ENCODE results near the gene THEM5.
"Not testable (repeated sequence)": the region's sequence is repeated elsewhere in the genome, so short reads cannot be mapped to it uniquely, and the experiment has no call there.

THEM5 gene

DNA sequence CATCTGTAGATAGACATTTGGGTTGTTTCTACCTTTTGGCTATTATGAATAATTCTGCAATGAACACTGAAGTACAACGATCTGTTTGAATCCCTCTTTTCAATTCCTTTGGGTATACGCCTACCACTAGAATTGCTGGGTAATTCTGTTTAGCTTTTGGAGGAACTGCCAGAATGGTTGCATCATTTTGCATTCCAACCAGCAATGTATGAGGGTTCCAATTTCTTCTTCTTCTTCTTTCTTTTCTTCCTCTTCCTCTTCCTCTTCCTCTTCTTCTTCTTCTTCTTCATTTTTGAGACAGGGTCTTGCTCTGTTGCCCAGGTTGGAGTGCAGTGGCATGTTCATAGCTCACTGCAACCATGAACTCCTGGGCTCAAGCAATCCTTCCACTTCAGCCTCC, 13.8 kb upstream of the THEM5 start:
- DNase-seq: no peak

DNA sequence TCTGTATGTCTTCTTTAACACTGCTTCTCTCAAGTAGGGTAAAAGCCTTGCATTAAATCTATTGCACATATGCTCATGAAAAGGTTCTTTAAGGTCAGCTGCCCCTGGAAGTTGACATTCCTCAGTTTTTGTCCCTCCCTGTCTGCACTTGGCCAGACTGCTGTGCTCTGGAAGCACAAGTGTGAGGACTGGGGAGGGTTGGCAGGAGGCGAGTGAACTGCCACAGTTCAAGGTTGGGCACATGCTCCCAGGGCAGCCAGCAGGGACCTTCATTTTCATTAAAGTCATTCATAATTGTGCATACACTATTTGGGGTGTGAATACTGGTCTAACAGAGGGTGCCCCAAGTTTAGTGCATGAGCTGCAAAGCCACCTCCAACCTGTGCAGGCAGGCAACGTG, 10.9 kb upstream of the THEM5 start:
- DNase-seq: no peak

DNA sequence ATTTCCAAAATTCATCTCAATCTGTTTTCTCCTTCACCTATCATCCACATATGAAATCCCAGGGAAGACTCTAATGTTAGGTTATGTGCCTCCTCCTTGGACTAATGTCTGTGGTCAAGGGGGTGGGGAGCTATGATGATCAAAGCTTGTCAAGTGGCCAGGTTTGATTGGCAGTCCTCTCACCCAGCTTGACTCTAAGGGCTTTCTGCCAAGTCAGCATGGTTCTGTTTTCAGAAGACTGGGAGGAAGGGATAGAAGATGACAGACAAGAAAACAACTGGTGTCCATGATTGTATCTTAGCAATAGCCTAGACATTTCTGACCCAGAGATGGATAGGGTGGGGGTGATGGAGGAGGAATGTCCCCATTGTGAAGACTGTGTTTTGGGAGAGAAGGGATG, 9.1 kb upstream of the THEM5 start:
- DNase-seq: no peak

DNA sequence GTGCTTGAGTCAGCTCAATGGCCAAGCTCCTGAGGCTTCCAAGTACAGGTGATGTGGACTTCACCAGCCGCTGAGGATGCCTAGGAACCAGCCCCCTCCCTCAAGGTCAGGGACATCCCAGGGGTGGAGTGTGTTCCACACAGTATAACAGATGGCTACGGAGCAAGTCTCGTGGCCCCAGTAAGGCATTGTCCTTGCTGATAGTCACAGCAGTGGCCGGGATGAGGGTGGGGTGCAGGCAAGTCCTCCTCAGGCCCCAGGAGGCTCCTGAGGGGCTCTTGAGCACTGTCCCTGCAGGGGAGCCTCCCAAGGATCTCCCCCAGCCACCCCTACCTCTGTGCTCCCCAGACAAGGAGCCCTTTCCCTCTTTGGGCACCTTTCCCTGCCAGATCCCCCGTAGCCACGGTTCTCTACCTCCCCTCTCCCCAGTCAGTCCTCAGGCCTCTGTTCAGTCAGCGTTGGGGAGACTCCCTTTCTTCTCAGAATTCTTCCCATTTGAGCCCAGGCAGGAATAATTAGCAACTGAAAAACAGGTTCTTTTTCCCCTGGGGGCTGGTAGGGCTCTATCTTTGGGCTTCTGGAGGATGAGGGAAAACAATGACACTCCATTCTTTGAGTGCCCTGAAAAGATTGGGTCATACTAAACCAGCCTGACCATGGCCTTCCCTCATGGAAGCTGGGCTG, 7.1 kb upstream of the THEM5 start:
- DNase-seq: no peak

DNA sequence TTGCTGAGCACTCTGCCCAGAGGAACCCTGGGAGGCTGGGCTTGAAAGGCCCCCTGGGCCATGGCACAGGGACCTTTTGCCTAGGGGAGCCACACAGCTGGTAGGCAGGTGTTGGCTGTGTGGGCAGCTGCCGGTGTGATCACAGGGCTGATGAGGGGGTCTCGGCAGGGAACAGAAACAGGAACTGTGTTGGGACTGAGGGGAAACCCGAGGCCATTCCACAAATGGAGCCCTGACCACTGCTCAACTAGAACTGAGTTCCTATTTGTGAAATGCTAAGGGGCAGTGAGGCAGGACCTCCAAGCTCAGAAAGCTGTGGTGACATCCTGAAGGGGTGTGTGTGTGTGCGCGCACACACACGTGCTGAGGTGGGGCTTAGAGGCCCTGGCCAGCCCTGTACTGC, 6.4 kb upstream of the THEM5 start:
- no peak for DNase-seq

DNA sequence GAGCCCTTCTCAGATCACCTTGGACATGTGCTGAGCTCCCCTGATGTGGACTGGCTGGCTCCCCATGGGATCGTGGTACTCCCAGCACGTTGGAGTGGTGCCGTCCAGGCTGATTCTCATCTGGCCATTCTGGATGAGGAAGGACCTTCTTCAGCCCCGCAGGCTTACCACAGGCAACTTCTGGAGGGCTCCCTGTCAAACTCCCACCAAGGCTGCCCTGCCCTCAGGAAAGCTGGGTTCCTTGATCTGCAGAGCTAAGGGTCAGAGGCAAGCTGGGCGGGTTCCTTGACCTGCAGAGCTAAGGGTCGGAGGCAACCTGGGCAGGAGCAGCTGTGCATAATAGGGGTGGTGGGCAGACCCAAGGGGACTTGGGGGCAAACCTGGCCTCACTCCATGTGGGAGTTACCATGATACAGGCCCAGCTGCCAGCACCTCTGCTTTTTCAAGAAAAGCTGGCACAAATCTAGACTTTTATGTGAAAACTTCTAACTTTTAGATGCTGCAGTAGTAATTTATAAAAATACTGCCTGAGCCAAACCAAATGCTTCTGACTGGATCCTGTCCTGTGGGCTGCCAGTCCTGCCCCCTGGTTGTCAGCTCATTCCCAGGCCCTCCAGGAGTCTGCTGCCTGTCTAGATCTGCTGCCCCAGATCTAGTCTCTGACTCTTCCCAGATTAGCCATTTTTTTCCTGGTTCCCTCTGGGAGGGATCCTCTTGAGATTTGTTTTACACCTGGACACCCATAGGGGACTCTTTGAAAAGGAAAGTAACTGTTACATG, 5.6 kb upstream of the THEM5 start:
- no peak for DNase-seq

DNA sequence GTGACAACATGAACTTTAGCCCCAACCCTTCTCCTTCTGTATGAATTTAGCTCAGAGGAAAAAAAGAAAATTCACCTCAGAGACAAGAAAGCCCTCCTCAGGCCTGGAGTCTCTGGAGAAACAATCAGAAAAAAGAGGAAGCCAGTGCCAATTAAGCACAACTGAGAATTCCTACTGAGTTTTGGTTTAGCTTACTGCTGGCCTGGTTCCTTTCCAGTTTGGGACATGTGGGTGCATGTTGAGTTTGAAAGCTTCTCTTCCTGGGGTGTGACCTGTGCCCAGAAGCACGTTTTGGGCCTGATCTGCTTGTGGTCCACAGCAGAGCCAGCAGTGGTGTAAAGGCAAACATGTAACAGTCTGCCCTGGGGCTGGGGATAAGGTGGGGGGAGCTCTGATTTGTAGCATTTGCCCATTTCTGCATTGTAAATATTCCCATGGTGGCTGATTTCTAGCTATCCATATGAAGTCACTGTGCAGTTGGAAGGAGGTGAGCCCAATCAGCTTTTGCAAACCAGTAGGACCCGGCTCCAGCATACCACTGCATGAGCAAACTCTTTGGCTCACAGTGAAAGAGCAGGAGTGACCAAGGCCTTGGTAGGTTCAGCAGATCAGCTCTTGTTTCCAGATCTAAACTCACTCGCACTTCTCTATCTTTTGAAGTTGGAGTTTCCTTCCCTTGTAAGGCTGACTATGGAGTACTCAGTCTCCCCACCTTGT, 4.7 kb upstream of the THEM5 start:
- DNase-seq: no peak

DNA sequence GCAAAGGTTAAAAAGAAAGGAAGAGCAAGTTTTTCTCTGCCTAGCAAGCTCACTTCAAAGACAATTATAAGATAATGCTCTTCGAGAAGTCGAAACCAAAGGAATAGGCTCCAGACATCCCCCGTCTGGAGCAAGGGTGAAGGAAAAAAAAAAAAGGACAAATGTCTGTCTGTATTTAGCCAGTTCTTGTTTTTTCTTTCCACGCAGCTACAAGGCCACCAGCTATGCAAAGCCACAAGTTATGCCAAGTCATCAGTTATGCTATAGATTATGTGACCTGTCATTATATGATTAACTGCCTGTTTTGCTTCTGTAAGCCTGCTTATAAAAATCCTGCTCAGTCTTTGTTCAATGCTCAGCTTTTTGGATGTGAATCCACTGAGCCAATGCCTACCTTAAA, 2.4 kb upstream of the THEM5 start:
- no peak for DNase-seq

DNA sequence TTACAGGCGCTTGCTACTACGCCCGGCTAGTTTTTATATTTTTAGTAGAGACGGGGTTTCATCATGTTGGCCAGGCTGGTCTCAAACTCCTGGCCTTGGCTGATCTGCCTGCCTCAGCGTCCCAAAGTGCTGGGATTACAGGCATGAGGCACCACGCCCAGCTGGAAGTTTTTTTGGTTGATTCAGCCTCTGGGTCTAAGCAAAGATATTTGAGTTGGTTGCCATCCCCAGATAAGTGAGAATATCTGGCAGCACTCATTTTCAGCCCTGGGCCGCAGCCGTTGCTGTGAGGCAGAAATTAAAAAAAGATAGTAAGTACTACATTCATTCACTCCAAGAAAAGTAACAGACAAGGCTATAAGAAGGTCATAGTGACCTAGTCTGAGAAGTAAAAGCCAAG, 2.0 kb upstream of the THEM5 start:
- DNase-seq: not testable (repeated sequence)

DNA sequence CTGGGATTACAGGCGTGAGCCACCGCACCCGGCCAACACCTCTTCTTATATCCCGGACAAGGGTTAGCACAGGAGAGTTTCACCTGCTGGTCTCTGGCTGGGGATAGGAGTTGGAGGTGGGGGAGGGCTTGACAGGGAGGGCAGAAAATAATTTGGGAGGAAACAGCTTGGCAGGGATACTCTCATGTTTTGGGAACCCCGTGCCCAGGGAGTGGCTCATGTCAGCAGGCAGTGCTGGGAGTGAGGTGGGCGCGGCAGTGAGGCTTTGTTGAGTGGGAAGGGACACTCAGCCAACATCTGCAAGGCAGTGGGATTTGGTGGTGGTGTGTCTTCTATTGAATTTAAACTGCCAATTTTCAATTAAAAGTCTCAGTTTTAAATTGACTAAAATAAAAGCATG, 1.1 kb upstream of the THEM5 start:
- DNase-seq: no peak

DNA sequence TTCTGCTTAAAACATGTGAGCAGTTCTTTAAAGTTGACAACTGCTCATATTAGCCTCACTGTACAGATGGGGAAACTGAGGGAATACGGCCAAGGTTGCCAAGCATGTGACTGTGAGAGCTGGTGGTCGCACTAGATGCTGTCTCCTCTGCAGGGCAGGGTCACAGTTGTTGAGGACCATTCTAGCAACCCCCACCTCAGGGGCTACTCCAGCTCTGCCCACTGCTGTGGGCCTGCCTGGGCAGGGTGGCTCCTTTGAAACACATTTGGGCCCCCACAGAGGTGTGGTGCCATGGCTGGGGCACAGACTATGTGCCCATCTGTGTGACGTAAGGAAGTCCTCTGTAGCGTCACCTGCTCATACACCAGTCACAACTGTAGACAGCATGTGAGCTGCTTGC, 779 bp downstream of the THEM5 start:
- DNase-seq: no peak

DNA sequence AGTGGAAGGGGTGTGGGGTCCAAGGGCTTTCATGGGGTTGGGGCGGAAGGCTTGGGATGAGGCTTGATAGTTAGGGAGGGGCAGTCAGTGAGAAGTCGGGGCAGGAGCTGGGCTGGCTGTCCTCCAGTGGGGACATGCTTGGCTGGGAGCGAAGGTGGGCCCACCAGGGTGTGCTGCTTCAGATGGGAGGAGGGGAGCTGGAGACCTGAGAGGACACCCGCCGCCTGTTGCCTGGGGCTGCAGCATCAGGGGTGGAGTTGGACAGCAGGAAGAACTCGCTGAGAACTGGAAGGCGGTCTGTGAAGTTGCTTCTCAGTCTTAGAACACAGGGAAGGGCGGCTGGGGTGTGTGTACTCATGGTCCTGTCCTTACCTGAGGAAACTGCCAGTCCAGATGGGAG, 1.6 kb downstream of the THEM5 start:
- DNase-seq: no peak

DNA sequence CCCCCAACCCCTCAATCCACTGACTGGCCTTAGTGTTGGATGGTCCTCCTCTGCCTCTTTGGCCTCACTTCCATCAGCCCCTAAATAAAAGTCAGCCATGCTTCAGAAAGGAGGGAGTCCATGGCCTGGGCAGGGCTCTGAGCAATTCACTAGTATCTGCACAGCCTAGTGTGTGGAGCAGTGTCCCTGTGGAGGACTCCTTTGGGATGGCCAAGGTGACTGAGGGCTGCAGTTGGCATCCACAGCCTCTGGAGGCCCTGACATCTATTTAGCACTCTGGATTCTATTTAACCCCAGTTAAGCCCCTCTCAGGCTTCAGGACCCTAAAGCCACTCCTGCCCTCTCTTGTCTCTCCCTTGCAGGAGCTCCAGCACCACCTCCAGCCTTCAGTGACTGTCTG, 3.6 kb downstream of the THEM5 start:
- DNase-seq: no peak

DNA sequence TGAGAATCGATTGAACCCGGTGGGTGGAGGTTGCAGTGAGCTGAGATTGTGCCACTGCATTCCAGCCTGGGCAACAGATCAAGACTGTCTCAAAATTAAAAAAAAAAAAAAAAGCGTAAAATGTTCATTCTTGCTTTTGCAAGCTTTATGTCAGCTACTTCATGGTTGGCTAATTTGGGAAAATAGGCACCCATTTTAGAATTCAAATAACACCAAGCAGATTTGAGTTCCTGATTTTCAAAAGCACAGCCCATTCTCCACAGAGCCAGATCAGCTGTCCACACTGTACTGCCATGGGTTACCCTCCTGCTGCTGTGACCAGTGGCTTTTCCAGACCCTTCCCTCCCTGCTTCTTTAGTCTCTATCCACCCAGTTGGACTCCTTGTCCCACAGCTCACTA, 4.4 kb downstream of the THEM5 start:
- DNase-seq: no peak

DNA sequence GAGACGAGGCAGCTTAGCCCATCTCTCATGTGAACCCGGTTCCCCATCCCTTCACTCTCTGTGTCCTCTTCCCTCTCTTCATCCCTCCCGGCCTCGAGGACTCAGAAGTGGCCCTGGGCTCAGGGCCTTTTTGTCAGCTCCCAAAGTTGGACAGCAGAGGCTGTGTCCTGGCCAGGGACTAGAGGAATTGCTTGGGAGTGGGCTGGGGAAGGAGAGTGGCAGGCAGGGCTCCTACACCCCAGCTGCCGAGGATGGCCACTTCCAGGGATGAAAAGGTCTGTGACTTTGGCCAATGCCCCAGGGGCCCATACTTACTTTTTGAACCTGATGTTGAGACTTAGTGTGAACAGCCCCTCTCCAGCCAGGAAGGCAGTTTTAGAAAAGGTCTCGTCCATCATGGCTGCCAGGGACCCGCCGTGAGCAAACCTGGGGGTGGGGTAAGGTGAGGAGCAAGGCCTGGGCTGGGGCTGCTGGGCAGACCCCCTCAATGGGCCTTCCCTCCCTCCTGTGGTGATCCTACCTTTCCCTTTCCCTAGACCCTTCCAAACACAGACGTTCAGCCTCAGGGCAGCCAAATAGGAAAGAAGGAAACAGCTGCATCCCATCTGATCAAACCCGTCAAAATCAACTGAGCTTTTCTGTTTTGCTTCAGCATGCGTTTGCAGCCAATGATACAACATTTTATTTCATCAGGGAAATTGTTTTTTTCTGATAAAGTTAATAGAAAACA, 5.5 kb downstream of the THEM5 start:
- DNase-seq: no peak

DNA sequence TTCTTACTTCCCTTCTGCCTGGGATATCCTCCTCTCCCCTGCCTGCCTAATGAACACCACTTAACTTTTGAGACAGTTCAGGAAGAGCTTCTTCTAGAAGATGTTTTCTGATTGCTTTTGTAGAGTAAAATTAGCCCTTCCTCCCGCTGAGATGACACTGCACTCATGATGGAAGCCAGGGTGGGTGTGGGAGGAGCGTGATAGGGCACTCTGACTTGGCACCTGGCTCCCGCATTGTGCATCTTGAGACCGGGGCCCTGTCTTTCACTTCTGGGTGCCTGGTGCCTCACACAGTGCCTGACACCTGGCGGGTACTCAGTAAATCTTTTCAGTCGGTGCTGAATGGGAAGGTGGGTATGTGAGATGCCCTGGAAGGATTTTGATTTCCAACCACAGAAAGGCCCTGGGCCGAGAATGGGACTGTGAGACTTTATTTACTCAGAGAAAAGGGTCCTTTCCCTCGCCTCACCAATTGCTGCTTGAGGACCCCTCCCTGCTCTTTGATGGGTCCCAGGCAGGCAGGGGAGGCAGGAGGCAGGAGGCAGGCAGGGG, 6.8 kb downstream of the THEM5 start:
- no peak for DNase-seq

DNA sequence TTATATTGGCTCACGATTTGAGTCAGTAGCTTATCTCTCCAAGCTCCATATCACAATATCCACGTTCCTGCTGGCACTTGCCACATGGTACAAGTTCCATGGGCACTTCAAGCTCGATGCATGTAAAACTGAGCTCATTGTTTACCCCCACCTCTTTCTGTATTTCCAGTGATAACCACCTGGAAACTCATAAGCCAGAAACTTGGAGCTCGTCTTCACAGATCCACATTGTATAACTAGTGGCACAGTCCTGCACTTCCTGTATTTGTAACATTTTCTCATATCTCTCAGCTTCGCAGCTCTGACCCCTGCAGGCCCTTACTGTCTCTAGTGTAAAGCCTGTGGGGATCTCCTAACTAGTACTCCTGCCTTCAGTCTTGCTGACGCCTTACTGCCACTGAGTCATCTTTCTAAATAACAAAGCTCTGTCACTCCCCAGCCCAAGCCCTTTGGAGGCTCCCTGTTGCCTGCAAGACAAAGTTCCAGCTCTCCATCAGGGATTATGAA, 7.4 kb downstream of the THEM5 start:
- DNase-seq: no peak

DNA sequence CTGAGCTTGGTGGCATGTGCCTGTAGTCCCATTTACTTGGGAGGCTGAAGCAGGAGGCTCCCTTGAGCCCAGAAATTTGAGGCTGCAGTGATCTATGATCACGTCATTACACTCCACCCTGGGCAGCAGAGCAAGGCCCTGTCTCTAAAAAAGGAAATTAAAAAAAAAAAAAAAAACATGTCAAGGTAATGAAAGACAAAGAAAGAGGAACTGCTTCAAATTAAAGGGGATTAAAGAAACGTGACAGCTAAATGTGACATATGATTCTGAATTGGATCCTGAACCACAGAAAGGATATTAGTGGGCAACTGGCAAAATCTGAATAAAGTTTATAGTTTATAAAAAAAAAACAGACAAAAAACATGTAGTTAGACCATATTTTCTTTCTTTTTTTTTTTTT, 10.1 kb downstream of the THEM5 start:
- no peak for DNase-seq

DNA sequence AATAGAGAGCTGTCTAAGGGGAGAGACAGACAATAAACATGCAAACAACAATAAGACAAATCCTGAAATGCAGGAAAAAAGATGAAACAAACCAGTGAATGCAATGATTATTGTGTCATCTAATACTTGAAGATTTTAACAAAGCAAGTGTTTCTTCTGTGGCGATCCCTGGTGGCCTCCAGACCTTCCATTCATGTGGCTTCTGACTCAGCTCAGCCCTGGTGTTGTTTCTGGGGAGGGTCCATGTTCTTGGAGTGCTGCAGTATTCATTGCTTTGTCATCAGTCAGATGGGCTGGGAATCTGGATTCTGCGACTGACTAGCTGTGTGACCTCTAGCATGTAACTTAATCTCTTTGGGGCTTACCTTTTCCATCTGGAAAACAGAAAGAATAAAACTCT, 12.4 kb downstream of the THEM5 start:
- no peak for DNase-seq

DNA sequence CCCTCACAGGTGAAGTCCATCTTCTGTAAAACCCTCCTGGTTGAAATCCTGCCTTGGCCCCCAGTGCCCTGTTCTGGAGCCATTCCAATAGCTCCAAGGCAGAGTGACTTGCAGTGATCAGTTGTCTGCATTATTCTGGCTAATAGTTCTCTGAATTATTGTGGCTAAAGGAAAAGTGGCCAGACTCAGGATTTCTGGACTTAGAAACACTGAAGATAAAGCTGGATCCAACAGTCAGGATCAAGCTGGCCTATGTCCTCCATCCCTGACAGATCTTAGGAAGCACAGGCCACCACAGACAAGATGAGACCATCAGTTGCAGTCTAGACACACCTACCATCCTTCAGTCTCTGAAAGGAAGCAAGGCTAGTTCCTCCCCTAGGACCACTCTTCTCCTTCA, 13.1 kb downstream of the THEM5 start:
- DNase-seq: no peak

DNA sequence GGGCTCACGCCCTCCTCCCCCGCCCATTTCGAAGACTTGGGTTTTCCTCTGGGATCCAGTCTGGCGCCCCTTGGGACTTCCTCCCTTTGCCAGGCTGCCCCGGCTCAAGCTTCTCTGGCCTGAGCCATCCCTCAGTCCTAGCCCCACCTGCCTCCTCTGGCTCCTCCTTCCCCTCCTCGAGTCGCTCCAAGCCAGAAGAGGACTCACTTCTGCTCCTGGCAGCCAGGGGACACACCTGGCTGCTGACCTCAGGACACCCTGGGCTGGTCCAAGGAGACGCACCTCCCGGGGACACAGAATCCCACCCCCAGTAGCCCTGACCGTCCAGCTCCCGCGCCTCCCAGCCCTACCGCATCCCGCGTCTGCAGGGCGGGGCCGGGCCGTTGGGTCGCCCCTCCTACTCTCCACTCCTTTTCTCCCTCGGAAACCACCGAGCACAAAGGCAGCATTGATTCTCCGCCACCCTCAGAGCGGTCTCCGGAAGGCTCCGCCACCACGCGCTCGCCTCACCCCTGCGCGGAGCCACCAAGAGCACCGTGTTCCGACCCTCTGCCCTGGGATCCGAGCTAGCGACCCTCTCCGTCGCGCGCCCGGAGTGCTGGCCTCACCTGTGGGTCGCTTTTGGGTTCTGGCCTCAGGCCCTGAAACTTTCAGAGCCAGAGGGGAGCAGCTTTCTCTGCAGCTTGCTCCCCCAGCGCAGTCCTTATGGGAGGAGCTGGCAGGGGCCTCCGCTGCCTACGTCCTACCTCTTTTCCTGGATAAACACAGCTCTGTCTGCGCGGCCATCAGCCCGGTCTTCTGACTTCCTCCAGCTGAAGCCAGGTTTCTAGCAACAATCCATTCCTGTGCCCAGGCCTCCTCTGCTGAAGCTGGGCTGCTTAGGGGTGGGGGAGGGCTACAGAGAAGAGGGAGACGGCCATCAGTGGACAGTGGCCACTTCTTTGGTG, 13.8 kb downstream of the THEM5 start, which contains the start of gene C2CD4D:
Gene C2CD4D, minus strand, starts transcription at position 364 of the 947 bp plus-strand sequence. CDS start 831 bp downstream, outside the sequence.
- DNase-seq: no peak

DNA sequence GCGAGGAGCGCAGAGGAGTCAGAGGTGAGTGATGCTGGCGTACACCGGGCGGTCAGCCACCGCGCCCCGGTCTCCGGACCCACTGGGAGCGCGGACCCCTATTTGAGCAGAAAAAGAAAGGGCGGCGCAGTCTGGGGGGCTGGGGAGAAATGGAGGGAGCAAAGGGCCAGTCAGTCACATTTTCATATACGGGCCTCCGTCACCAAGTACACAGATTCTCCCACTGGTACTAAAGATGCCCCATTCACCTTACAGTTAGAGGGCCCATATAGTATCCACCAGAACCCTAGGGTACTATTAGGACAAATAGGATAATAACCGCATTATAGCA, 14.5 kb downstream of the THEM5 start:
- DNase-seq: no peak

All from KG1 (cell line).